Colonic mucosa (tissue), 4 donors: Measurements from ENCODE around the gene BOLL. TPM values are rescaled to one million over a fixed set of nuclear protein-coding genes. Genes with fewer than 3 reads are reported as not detected.
"Not testable (repeated sequence)": the region's sequence is repeated elsewhere in the genome, so short reads cannot be mapped to it uniquely, and the experiment has no call there.

Experiments
- DNase-seq: peaks from one replicate; pipeline ENCODE4 v3.0.0-alpha.2; 2020
- H3K27ac ChIP-seq: fragments of 200-600 bp; one replicate; pipeline ENCODE4 v1.8.0; 2021
- H3K27me3 ChIP-seq: fragments of 200-600 bp; one replicate; pipeline ENCODE4 v1.8.0; 2021
- H3K36me3 ChIP-seq: fragments of 200-600 bp; one replicate; pipeline ENCODE4 v1.8.0; 2021
- H3K4me1 ChIP-seq: fragments of 200-600 bp; one replicate; pipeline ENCODE4 v1.8.0; 2021; ENCODE audit warnings: mild to moderate bottlenecking
- H3K4me3 ChIP-seq: fragments of 200-600 bp; one replicate; pipeline ENCODE4 v1.8.0; 2021
- H3K9ac ChIP-seq, 2 donors: one replicate each; pipeline ENCODE4 v1.7.0; 2013; ENCODE audit warnings: control low read depth in 2 of 2, low read depth in 2 of 2, low read length in 2 of 2
- H3K9me3 ChIP-seq: fragments of 200-600 bp; one replicate; pipeline ENCODE4 v1.8.0; 2021
- CTCF ChIP-seq: fragments of 200-600 bp; IDR thresholded peaks from one replicate; pipeline ENCODE4 v1.8.0; 2022; ENCODE audit warnings: antibody characterized with exemption, mild to moderate bottlenecking
- intact Hi-C: fragments of 100-400 bp; cut with DNase I; formaldehyde crosslinking; loops from one replicate; pipeline ENCODE4 v1.14.1; 2022
- total RNA-seq, 2 donors: library from RNA; stranded (reverse); fragmentation: NEBNext Ultra II Directional in 1 of 2; extraction: Animal tissue kit (Norgen Biotek cat#: 25700) in 1 of 2; gene quantifications; one replicate each; pipeline ENCODE4 v1.2.1, GENCODE V29; 2021
- donor health status: healthy.
- donor health status: DM: no; HTN: no; CAD: no.
- donor health status: DM: no; HTN: no; CAD: no.

BOLL gene
- total RNA-seq, 2 donors from 2014 or later, result not detected

GRCh38 chr2:197760293-197760657 is 24.8 kb downstream of the BOLL start:
- intact Hi-C loops, result no loop called here
- no peaks in the 10 kb centered on the region for H3K36me3 ChIP-seq
- TF ChIP-seq CTCF, result no peak

GRCh38 chr2:197759625-197760292 is 25.4 kb downstream of the BOLL start:
- intact Hi-C loops, result no loop called here
- no peak overlapping the region for H3K9ac ChIP-seq
- no peak for TF ChIP-seq CTCF
- no peaks in the 10 kb centered on the region for H3K27me3 ChIP-seq
- no peaks in the 10 kb centered on the region for H3K4me1 ChIP-seq
- no peaks in the 10 kb centered on the region for H3K9me3 ChIP-seq
- no peak overlapping the region for H3K27ac ChIP-seq
- no peak overlapping the region for H3K4me3 ChIP-seq
- no peaks in the 10 kb centered on the region for H3K36me3 ChIP-seq
- no peak for DNase-seq

More at GRCh38 chr2:197760293-197760657, 24.8 kb downstream of the BOLL start:
- Histone ChIP-seq H3K27ac (no peak overlapping the region), H3K27me3 (no peaks in the 10 kb centered on the region), H3K9ac (no peak overlapping the region), H3K4me3 (no peak overlapping the region), H3K4me1 (no peaks in the 10 kb centered on the region), H3K9me3 (no peaks in the 10 kb centered on the region)
- DNase-seq, result no peak

- TF ChIP-seq CTCF, result no peak
- no peaks in the 10 kb centered on the region for H3K36me3 ChIP-seq
- no peak overlapping the region for H3K9ac ChIP-seq
- H3K4me3 ChIP-seq, result no peak overlapping the region
- no peaks in the 10 kb centered on the region for H3K9me3 ChIP-seq
- DNase-seq, result no peak
- H3K27me3 ChIP-seq, result no peaks in the 10 kb centered on the region
- no peaks in the 10 kb centered on the region for H3K4me1 ChIP-seq
- H3K27ac ChIP-seq, result no peak overlapping the region
- intact Hi-C loops, result no loop called here
These were observed 26.1 kb downstream of the BOLL start for GRCh38 chr2:197759013-197759412.

GRCh38 chr2:197740200-197740599 is 44.9 kb downstream of the BOLL start:
- DNase-seq, result no peak
- Histone ChIP-seq H3K4me1 (no peaks in the 10 kb centered on the region), H3K9me3 (no peaks in the 10 kb centered on the region), H3K27me3 (no peaks in the 10 kb centered on the region), H3K4me3 (no peak overlapping the region), H3K9ac (no peak overlapping the region), H3K27ac (no peak overlapping the region), H3K36me3 (no peaks in the 10 kb centered on the region)
- TF ChIP-seq CTCF, result no peak
- intact Hi-C loops, result no loop called here

- H3K27me3 ChIP-seq, H3K9ac ChIP-seq, H3K36me3 ChIP-seq, H3K27ac ChIP-seq, H3K9me3 ChIP-seq, H3K4me1 ChIP-seq, DNase-seq, intact Hi-C loops, H3K4me3 ChIP-seq: not testable (repeated sequence)
These were observed 56.3 kb downstream of the BOLL start for GRCh38 chr2:197728555-197729544.

GRCh38 chr2:197727011-197727410 is 58.1 kb downstream of the BOLL start:
- no peak for DNase-seq
- no peaks in the 10 kb centered on the region for H3K9me3 ChIP-seq
- no peak overlapping the region for H3K27ac ChIP-seq
- no peaks in the 10 kb centered on the region for H3K4me1 ChIP-seq
- H3K4me3 ChIP-seq, result no peak overlapping the region
- no peak overlapping the region for H3K9ac ChIP-seq
- intact Hi-C loops, result no loop called here
- TF ChIP-seq CTCF, result no peak
- H3K27me3 ChIP-seq, result no peaks in the 10 kb centered on the region
- no peaks in the 10 kb centered on the region for H3K36me3 ChIP-seq
